Measurements from ENCODE around the gene TBX2. TPM values are rescaled to one million over a fixed set of nuclear protein-coding genes. Genes with fewer than 3 reads are reported as not detected.

Gene TBX2
- total RNA-seq, 1 experiment from 2014 or later: 1.2 TPM

DNA sequence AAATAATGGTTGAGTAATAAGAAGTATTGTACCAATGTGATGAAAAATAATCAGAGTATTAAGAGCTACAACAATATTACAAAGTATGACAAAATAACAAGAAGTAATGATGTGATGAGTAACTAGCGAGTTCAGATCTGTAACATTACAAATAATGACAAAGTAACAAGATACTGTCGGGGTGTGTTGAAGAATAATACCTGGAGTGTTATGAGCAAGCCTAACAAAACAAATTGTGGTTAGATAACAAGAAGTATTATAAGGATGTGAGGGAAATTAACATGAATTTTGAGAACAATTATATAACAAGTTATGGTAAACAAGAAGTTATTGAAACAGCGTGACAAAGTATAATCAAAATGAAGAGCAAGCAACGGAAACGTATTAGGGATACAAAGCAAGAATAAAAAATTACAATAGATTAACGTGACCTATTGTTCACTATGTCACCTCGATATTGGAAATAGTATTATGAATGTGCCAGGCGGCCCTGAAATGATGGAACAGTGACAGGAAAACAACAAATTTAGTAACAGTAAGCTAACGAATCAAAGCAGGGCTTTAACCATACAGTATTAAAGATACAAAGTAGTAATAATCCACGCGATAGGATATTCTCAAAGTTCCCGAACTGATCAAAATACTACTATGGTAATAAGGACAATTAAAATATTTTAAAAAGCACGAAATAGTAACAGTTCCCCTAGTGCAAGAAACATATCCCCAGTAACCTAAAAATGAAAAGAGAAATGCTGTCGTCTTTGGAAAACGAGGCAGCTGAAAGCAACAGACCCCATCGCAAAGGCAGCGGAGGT is 54.1 kb downstream of the TBX2 start:
- in situ Hi-C loops (cut with HindIII; ENCODE audit: low pct_unique_long_range_greater_than_20kb, low sequenced_read_pairs): no loop called here
- DNase-seq (ENCODE audit: low read depth): no peak

DNA sequence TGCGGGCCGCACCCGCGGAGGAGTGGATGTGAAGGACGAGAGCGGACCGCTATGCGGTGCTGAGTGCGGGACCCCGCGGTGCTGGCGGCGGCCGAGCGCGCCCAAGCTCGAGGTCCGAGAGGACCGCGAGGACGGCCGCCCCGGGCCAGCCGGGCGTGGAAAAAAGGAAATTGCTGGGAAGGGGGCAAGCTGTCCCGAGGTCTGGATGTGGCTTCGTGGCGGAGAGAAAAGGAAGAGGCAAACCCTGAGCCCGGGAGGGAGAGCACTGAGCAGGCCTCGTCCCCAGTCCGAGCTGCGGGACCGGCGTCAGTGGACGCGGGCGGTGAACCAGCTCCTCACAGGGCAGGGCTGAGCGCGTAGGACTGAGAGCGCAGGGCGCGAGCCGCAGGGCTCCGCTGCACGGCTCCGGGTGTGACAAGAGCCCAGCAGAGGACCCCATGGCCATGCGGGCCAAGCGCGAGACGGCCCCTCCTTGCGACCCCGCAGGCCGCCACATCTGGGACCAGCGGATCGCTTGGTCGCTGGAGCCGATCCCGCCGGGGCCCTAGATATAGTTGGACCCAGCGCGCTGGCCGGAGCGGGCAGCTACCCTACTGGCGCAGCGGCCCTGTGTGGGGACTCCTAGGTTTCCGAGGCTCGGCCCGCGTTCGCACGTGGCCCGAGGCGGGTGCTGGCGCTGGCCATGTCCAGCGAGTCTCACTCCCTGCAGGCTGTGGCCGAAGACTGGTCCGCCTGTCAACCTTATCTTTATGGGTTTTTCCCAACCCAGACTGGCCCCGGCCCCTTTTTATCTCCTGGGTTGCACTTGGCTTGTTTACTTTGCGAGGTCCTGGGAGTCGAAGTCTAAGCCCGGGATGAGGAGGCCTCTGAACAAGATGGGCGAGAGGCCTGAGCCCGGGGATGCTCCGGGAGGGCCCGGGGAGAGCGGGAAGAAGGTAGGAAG is 55.0 kb downstream of the TBX2 start:
- in situ Hi-C loops (cut with HindIII; ENCODE audit: low pct_unique_long_range_greater_than_20kb, low sequenced_read_pairs): no loop called here
- DNase-seq (ENCODE audit: low read depth): no peak

DNA sequence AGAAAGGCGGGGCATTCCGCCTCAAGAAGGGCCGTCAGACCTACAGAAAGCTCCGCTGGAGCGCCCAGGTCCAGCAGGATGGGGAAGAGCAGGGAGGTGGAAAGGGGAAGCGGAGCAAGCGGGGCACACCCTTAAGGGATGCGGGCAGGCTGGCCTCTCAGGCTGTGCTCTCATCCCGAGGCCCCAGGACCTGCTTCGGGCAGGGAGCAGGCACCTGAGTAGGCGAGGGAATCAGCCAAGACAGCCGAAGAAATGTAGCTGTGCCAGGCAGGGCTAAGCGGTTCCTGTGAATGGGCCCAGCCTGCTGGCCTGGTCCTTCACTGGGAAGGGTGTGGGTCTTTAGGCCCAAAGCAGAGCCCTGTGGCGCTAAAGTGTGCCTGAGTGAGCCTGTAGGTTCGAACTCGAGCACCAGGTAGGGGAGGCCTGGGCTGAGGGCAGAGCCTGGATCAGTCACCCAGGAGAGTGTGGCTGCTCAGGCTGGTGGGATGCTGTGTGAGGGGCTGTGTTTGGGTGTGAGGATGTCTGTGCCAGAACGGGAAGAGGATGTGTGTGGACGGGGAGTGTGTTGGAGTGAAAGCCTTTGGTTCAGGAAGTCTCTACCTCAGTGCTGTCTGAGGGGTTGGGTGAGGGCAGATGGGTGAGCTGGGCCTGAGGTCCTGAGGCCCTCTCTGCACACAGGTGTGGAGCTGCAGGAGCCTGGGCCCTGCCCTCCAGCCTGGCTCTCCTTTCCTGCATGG is 55.8 kb downstream of the TBX2 start:
- DNase-seq (ENCODE audit: low read depth): no peak
- in situ Hi-C loops (cut with HindIII; ENCODE audit: low pct_unique_long_range_greater_than_20kb, low sequenced_read_pairs): no loop called here

DNA sequence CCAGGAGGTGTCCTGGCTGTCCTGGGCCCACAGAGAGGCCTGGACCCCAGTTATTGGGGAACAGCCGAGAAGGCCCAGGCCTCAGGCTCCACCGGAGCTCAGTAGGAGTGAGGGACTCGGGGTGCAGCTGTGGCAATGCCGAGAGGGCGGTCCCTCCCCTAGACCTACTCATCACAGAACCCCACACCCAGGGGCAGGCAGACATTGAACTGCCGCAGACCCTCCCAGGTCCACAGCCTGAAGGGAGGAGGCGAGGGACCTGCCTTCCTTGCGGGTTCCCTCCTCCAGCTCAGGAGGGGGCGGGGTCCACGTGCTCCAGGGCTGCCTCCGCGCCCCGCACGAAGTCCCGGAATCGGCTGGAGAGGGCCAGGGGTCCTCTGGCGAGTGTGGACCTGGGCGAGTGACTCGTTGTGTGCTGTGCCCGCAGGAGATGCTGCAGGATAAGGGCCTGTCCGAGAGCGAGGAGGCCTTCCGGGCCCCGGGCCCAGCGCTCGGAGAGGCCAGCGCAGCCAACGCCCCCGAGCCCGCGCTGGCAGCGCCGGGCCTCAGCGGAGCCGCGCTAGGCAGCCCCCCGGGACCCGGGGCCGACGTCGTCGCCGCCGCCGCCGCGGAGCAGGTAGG is 56.5 kb downstream of the TBX2 start:
- no peak for DNase-seq (ENCODE audit: low read depth)
- in situ Hi-C loops (cut with HindIII; ENCODE audit: low pct_unique_long_range_greater_than_20kb, low sequenced_read_pairs): no loop called here

DNA sequence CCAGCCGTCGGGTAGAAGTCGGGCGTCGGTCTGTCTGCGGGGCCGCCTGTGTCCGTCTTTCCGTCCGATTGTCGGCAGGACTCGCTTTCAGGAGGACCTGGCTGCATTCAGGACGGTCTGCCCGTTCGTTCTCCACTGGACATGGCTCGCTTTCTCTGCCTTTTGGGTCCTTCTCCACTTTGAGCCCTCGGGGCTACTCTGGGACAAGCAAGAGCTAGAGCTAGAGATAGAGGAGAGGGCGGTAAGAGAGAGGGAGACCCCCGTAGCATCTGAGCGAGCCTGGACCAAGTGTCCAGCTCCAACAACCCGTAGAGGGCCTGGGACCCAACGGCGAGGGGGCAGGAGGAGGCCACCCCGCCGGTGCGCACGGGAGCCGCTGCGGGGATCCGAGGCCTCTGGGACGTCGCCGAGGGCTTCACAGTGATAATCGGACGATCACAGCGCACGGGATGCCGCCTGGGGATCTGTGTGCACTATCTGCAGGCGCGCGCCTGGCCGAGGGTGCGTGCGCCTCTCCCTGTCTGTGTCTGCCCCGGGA is 57.1 kb downstream of the TBX2 start:
- in situ Hi-C loops (cut with HindIII; ENCODE audit: low pct_unique_long_range_greater_than_20kb, low sequenced_read_pairs): no loop called here
- no peak for DNase-seq (ENCODE audit: low read depth)

DNA sequence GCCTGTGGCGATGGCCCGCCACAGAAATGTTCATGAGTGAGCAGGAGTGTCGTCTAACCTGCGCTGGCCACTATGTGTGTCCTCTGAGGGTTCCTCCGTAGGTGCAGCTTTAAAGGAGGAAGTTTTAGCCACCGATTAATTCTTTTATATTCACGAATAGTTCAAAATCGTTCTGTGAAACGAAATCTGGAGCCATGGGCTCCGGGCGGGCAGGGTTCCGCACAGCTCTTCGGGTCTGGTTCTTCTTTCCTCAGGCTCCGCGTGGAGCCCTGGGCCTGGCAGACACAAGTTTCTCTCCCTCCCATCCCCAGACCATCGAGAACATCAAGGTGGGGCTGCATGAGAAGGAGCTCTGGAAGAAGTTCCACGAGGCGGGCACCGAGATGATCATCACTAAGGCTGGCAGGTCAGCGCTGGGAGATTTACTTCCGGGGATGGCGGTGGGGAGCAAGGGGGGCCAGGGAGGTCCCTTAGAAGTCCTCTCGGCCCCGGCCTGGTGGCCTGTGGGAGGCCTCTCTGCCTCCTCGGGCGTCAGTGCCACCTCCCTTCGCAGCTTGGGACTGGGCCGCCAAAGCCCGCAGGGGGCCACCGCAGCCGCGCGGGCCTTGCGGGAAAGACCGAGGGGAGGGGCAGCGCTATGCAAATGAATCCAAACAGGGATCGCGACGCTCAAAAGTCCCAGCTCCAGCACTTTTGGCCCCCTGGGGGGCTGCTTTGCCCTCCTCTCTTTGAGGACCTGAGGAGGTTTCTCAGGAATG is 57.8 kb downstream of the TBX2 start:
- in situ Hi-C loops (cut with HindIII; ENCODE audit: low pct_unique_long_range_greater_than_20kb, low sequenced_read_pairs): no loop called here
- no peak for DNase-seq (ENCODE audit: low read depth)

DNA sequence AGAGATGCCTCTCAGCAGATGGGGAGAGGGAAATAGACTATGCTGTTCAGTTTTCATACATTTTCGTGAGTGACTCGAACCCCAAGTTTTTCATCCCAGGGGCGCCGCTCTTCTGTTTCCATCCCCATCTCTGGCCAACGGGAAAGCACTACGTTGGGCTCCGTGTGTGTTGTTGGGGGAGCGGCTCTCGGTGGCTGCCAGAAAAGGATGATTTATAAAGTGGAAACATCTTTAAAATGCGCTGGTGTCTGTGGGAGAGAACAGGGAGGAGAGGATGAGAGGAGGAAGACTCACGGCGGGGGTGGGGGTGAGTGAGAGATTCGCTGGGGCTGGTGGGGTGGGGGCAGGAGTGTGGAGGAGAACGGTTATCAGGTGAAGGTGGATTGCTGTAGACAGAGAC is 58.4 kb downstream of the TBX2 start:
- no peak for DNase-seq (ENCODE audit: low read depth)

DNA sequence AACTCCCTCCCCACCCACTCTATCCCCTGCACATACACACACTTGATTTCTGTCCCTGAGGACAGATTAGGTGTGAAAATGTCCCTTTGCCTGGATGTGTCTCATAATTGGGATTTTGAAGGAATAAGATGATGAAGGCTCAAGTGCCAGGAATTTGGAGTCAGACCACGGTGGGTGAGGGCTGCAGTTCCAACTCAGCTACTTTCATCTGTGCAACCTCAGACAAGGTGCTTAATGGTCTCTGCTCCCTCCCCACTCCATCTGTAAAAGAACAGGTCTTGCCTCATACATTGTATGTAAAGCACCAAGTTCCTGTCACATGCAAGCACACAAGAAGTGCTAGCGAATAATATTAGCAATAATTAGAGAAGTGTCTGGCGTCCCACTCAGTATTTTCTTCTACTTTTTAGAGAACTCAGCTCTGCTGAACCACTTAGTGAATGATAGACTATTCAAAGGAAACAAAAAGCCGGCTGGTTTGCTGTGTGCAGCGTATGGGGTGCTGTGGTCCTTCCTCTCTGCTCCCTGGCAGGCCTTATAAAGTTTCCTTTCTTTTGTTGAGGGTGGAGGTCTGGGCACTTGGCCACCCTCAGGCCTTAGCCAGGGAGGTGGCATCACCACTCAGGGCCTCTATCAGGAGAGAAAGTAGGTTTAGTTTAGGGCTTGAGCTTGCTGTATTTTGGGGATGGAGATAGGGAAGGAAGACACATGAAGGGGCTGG is 58.9 kb downstream of the TBX2 start:
- no peak for DNase-seq (ENCODE audit: low read depth)
- in situ Hi-C loops (cut with HindIII; ENCODE audit: low pct_unique_long_range_greater_than_20kb, low sequenced_read_pairs): no loop called here

More for the DNA sequence above, 58.4 kb downstream of the TBX2 start:
- in situ Hi-C loops (cut with HindIII; ENCODE audit: low pct_unique_long_range_greater_than_20kb, low sequenced_read_pairs): no loop called here

Other genes starting within 250 kb of the TBX2 start
- gene TBX4, start 52.6 kb downstream of the TBX2 start, total RNA-seq (2014; rRNA removed; shearing (Covaris generic); ENCODE audit: low replicate concordance): 1.7 TPM in 1 of 2 replicates, not detected in the other
- not detected in 2 replicates for gene NACA2, start 191.4 kb downstream of the TBX2 start, total RNA-seq (2014; rRNA removed; shearing (Covaris generic); ENCODE audit: low replicate concordance)